Measurements from ENCODE around the gene HES2.
A peak's percentile ranks its signal among the peaks of the same experiment; 100 is the strongest.
"Not testable (repeated sequence)": the region's sequence is repeated elsewhere in the genome, so short reads cannot be mapped to it uniquely, and the experiment has no call there.

The HES2 gene

GRCh38 chr1:6389971-6390370 lies 29.7 kb downstream of the HES2 start:
- DNase-seq (ENCODE audit: low read depth in 3 of 3), result no peak

- no peak for DNase-seq (ENCODE audit: low read depth in 3 of 3)
Observed at GRCh38 chr1:6386371-6386949, 33.3 kb downstream of the HES2 start.

- DNase-seq (ENCODE audit: low read depth in 3 of 3), result no peak
Observed at GRCh38 chr1:6385488-6386191, 34.1 kb downstream of the HES2 start.

GRCh38 chr1:6384962-6385361 lies 34.8 kb downstream of the HES2 start:
- DNase-seq (ENCODE audit: low read depth in 3 of 3), result no peak

GRCh38 chr1:6384135-6384534 lies 35.6 kb downstream of the HES2 start:
- no peak for DNase-seq (ENCODE audit: low read depth in 3 of 3)

GRCh38 chr1:6380037-6380436 lies 39.7 kb downstream of the HES2 start:
- no peak for DNase-seq (ENCODE audit: low read depth in 3 of 3)

GRCh38 chr1:6378096-6378746 lies 41.5 kb downstream of the HES2 start:
- DNase-seq (ENCODE audit: low read depth in 3 of 3), result no peak

- no peak for DNase-seq (ENCODE audit: low read depth in 3 of 3)
Observed at GRCh38 chr1:6373961-6374720, 45.6 kb downstream of the HES2 start.

- not testable (repeated sequence) for DNase-seq (ENCODE audit: low read depth in 3 of 3)
Observed at GRCh38 chr1:6372236-6372635, 47.5 kb downstream of the HES2 start.

GRCh38 chr1:6370006-6370405 lies 49.7 kb downstream of the HES2 start:
- DNase-seq (ENCODE audit: low read depth in 3 of 3), result no peak

GRCh38 chr1:6367381-6368012 lies 52.2 kb downstream of the HES2 start:
- DNase-seq (ENCODE audit: low read depth in 3 of 3), result no peak

- DNase-seq (ENCODE audit: low read depth in 3 of 3), result peak in 1 of 3 experiments; percentile 21
Observed at GRCh38 chr1:6365047-6365446, 54.7 kb downstream of the HES2 start.

GRCh38 chr1:6363085-6363884 lies 56.4 kb downstream of the HES2 start:
- peak in 1 of 3 experiments; percentile 30 for DNase-seq (ENCODE audit: low read depth in 3 of 3)
